WTC11 (cell line): Measurements from ENCODE around the gene SEZ6.

Experiments used
- ATF1 ChIP-seq: sonication (generic); formaldehyde crosslinking; IDR thresholded peaks from 2 replicates; pipeline ENCODE4 v1.8.1; 2023; ENCODE audit warnings: mild to moderate bottlenecking, moderate library complexity, missing genetic modification reagents
- ATF3 ChIP-seq: sonication (generic); formaldehyde crosslinking; conservative IDR thresholded peaks from 2 replicates; pipeline ENCODE4 v1.8.1; 2022; ENCODE audit warnings: mild to moderate bottlenecking, missing genetic modification reagents
- CREB1 ChIP-seq: sonication (generic); formaldehyde crosslinking; IDR thresholded peaks from 2 replicates; pipeline ENCODE4 v1.8.0; 2023; ENCODE audit warnings: mild to moderate bottlenecking, missing genetic modification reagents
- CTCF ChIP-seq: fragments of 200-600 bp; IDR thresholded peaks from 2 replicates; pipeline ENCODE4 v1.8.0; 2022; ENCODE audit warnings: antibody characterized with exemption
- FOXJ3 ChIP-seq: sonication (generic); formaldehyde crosslinking; IDR thresholded peaks from 2 replicates; pipeline ENCODE4 v1.9.0; 2021; ENCODE audit warnings: missing genetic modification reagents, mild to moderate bottlenecking, borderline replicate concordance
- NFE2L1 ChIP-seq: sonication (generic); formaldehyde crosslinking; IDR thresholded peaks from 2 replicates; pipeline ENCODE4 v1.8.1; 2023; ENCODE audit warnings: missing genetic modification reagents
- OVOL2 ChIP-seq: fragments of 250-450 bp; sonication (Bioruptor Pico); IDR thresholded peaks from 2 replicates; pipeline ENCODE4 v1.9.0; 2021; ENCODE audit warnings: mild to moderate bottlenecking, borderline replicate concordance
- SP1 ChIP-seq: sonication (generic); formaldehyde crosslinking; conservative IDR thresholded peaks from 2 replicates; pipeline ENCODE4 v1.8.1; 2022; ENCODE audit warnings: missing genetic modification reagents
- ZNF138 ChIP-seq: sonication (generic); formaldehyde crosslinking; conservative IDR thresholded peaks from 2 replicates; pipeline ENCODE4 v1.8.1; 2022; ENCODE audit warnings: mild to moderate bottlenecking, moderate library complexity, missing genetic modification reagents
- ZNF232 ChIP-seq: sonication (generic); formaldehyde crosslinking; IDR thresholded peaks from 2 replicates; pipeline ENCODE4 v1.8.0; 2022; ENCODE audit warnings: mild to moderate bottlenecking, missing genetic modification reagents
- ZNF263 ChIP-seq: sonication (generic); formaldehyde crosslinking; IDR thresholded peaks from 2 replicates; pipeline ENCODE4 v1.8.1; 2022; ENCODE audit warnings: low read depth, mild to moderate bottlenecking, moderate library complexity, missing genetic modification reagents

- TF ChIP-seq ATF1 (CRISPR knock-in tag) (no peak), ZNF138 (CRISPR knock-in tag) (no peak), CTCF (no peak), ZNF263 (no peak), FOXJ3 (CRISPR knock-in tag) (no peak), ZNF232 (CRISPR knock-in tag) (no peak), ATF3 (CRISPR knock-in tag) (no peak), CREB1 (CRISPR knock-in tag) (no peak), SP1 (CRISPR knock-in tag) (no peak), NFE2L1 (CRISPR knock-in tag) (no peak), OVOL2 (CRISPR knock-in tag) (no peak)
Observed at GRCh38 chr17:29007860-29008455, 2.1 kb upstream of the SEZ6 start.
